BJ (cell line): ENCODE results near the gene SH2B2. TPM values are rescaled to one million over a fixed set of nuclear protein-coding genes. Genes with fewer than 3 reads are reported as not detected.

Experiments used
- CTCF ChIA-PET: fragments of 350-600 bp; formaldehyde crosslinking; extraction: SDS; loops from one replicate; lab custom pipeline; 2021; ENCODE audit warnings: antibody characterized with exemption, inconsistent platforms; lab: Yijun Ruan, JAX
- POLR2A ChIA-PET: fragments of 300-600 bp; sonication (Branson Sonifier 250); formaldehyde crosslinking; extraction: SDS; loops from one replicate; lab custom pipeline; 2021; ENCODE audit warnings: antibody characterized with exemption; lab: Charles Lee
- DNase-seq: peaks from one replicate; pipeline ENCODE4 v3.0.0-alpha.2; 2011; ENCODE audit warnings: low read depth
- H3K27me3 ChIP-seq: 2 replicates; pipeline ENCODE4 v1.6.0; 2011; ENCODE audit warnings: low read length; ENCODE audit not compliant: control insufficient read depth, insufficient read depth
- H3K36me3 ChIP-seq: 2 replicates; pipeline ENCODE4 v1.5.1; 2011; ENCODE audit warnings: low read length; ENCODE audit not compliant: control insufficient read depth, insufficient read depth
- H3K4me3 ChIP-seq: 2 replicates; pipeline ENCODE4 v1.5.1; 2011; ENCODE audit warnings: low read depth, mild to moderate bottlenecking, control low read depth, low read length
- polyA plus RNA-seq: library from polyadenylated mRNA; depleted of rRNA; stranded (reverse); fragments of >200 nt; gene quantifications from 2 replicates; pipeline ENCODE4 v1.2.3, GENCODE V29; 2011
- TF ChIP-seq, protein P1 (sequence below): IDR thresholded peaks from 2 replicates; pipeline ENCODE4 v1.5.1; 2011; ENCODE audit warnings: low read depth, mild to moderate bottlenecking, control low read depth, inconsistent platforms, low read length, moderate library complexity; ENCODE audit not compliant: insufficient read depth

The SH2B2 gene
- polyA plus RNA-seq, 1 experiment: 0.58 TPM

- ChIA-PET CTCF (interaction anchor here (1.6 kb wide), 1 partner anchor 12 kb away, joined by 3 read pairs; no protein-coding TSS in a partner anchor), POLR2A (no interaction called here)
- H3K27me3 ChIP-seq: no peaks in the 10 kb centered on the region
- no peaks in the 10 kb centered on the region; the same call in 1 of the 2 replicates for H3K36me3 ChIP-seq
- DNase-seq: no peak
- no peak overlapping the region for H3K4me3 ChIP-seq
- TF ChIP-seq, protein P1, sequence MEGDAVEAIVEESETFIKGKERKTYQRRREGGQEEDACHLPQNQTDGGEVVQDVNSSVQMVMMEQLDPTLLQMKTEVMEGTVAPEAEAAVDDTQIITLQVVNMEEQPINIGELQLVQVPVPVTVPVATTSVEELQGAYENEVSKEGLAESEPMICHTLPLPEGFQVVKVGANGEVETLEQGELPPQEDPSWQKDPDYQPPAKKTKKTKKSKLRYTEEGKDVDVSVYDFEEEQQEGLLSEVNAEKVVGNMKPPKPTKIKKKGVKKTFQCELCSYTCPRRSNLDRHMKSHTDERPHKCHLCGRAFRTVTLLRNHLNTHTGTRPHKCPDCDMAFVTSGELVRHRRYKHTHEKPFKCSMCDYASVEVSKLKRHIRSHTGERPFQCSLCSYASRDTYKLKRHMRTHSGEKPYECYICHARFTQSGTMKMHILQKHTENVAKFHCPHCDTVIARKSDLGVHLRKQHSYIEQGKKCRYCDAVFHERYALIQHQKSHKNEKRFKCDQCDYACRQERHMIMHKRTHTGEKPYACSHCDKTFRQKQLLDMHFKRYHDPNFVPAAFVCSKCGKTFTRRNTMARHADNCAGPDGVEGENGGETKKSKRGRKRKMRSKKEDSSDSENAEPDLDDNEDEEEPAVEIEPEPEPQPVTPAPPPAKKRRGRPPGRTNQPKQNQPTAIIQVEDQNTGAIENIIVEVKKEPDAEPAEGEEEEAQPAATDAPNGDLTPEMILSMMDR: no peak
Measured at GRCh38 chr7:102310414-102310815, 23.7 kb downstream of the SH2B2 start.

GRCh38 chr7:102312317-102312716 is 25.6 kb downstream of the SH2B2 start:
- no peak overlapping the region for H3K4me3 ChIP-seq
- no peak for DNase-seq
- no peaks in the 10 kb centered on the region; the same call in 1 of the 2 replicates for H3K36me3 ChIP-seq
- POLR2A ChIA-PET: no interaction called here
- TF ChIP-seq, protein P1: no peak
- CTCF ChIA-PET: no interaction called here
- H3K27me3 ChIP-seq: no peaks in the 10 kb centered on the region

- no peak overlapping the region for H3K4me3 ChIP-seq
- H3K27me3 ChIP-seq: no peaks in the 10 kb centered on the region
- ChIA-PET POLR2A (no interaction called here), CTCF (no interaction called here)
- no peaks in the 10 kb centered on the region for H3K36me3 ChIP-seq
- TF ChIP-seq, protein P1: no peak
- no peak for DNase-seq
Measured at GRCh38 chr7:102313997-102314780, 27.5 kb downstream of the SH2B2 start.

- ChIA-PET CTCF (no interaction called here), POLR2A (no interaction called here)
- TF ChIP-seq, protein P1: no peak
- Histone ChIP-seq H3K36me3 (no peaks in the 10 kb centered on the region), H3K27me3 (no peaks in the 10 kb centered on the region), H3K4me3 (no peak overlapping the region)
- DNase-seq: no peak
Measured at GRCh38 chr7:102317231-102318059, 30.8 kb downstream of the SH2B2 start.

GRCh38 chr7:102318482-102318971 is 31.9 kb downstream of the SH2B2 start:
- no peak for DNase-seq
- Histone ChIP-seq H3K36me3 (no peaks in the 10 kb centered on the region), H3K4me3 (no peak overlapping the region), H3K27me3 (no peaks in the 10 kb centered on the region)
- ChIA-PET POLR2A (no interaction called here), CTCF (no interaction called here)
- TF ChIP-seq, protein P1: no peak
